ENCODE measurements around the gene HOMER2.
A peak's percentile ranks its signal among the peaks of the same experiment; 100 is the strongest.

Gene HOMER2

GRCh38 chr15:82936966-82937711 is 15.4 kb downstream of the HOMER2 start:
- DNase-seq (ENCODE audit: low read depth, low spot score) = no peak

GRCh38 chr15:82935382-82935781 is 17.1 kb downstream of the HOMER2 start:
- H3K4me3 ChIP-seq (ENCODE audit: low read length) = no peak overlapping the region

More at GRCh38 chr15:82936966-82937711, 15.4 kb downstream of the HOMER2 start:
- no peak overlapping the region for H3K4me3 ChIP-seq (ENCODE audit: low read length)

GRCh38 chr15:82934100-82934880 is 18.2 kb downstream of the HOMER2 start:
- DNase-seq (ENCODE audit: low read depth, low spot score) = no peak
- no peak overlapping the region for H3K4me3 ChIP-seq (ENCODE audit: low read length)

More at GRCh38 chr15:82935382-82935781, 17.1 kb downstream of the HOMER2 start:
- DNase-seq (ENCODE audit: low read depth, low spot score) = no peak

- DNase-seq (ENCODE audit: low read depth, low spot score) = no peak
- no peak overlapping the region for H3K4me3 ChIP-seq (ENCODE audit: low read length)
Measured at GRCh38 chr15:82933576-82933975, 18.9 kb downstream of the HOMER2 start.

- DNase-seq (ENCODE audit: low read depth, low spot score) = no peak
- H3K4me3 ChIP-seq (ENCODE audit: low read length) = no peak overlapping the region
Measured at GRCh38 chr15:82931221-82931620, 21.3 kb downstream of the HOMER2 start.

GRCh38 chr15:82930461-82930860 is 22.1 kb downstream of the HOMER2 start:
- no peak for DNase-seq (ENCODE audit: low read depth, low spot score)
- H3K4me3 ChIP-seq (ENCODE audit: low read length) = no peak overlapping the region

GRCh38 chr15:82928711-82929110 is 23.8 kb downstream of the HOMER2 start:
- DNase-seq (ENCODE audit: low read depth, low spot score) = no peak
- no peak overlapping the region for H3K4me3 ChIP-seq (ENCODE audit: low read length)

GRCh38 chr15:82923744-82924143 is 28.8 kb downstream of the HOMER2 start:
- H3K4me3 ChIP-seq (ENCODE audit: low read length) = no peak overlapping the region
- DNase-seq (ENCODE audit: low read depth, low spot score) = no peak

GRCh38 chr15:82922737-82923136 is 29.8 kb downstream of the HOMER2 start:
- DNase-seq (ENCODE audit: low read depth, low spot score) = no peak
- H3K4me3 ChIP-seq (ENCODE audit: low read length) = no peak overlapping the region

GRCh38 chr15:82921939-82922338 is 30.6 kb downstream of the HOMER2 start:
- H3K4me3 ChIP-seq (ENCODE audit: low read length) = no peak overlapping the region
- no peak for DNase-seq (ENCODE audit: low read depth, low spot score)

GRCh38 chr15:82921242-82921641 is 31.3 kb downstream of the HOMER2 start:
- no peak overlapping the region for H3K4me3 ChIP-seq (ENCODE audit: low read length)

GRCh38 chr15:82919231-82919886 is 33.2 kb downstream of the HOMER2 start:
- H3K4me3 ChIP-seq (ENCODE audit: low read length) = no peak overlapping the region
- DNase-seq (ENCODE audit: low read depth, low spot score) = no peak

More at GRCh38 chr15:82921242-82921641, 31.3 kb downstream of the HOMER2 start:
- no peak for DNase-seq (ENCODE audit: low read depth, low spot score)

- no peak overlapping the region for H3K4me3 ChIP-seq (ENCODE audit: low read length)
- DNase-seq (ENCODE audit: low read depth, low spot score) = no peak
Measured at GRCh38 chr15:82918607-82919230, 33.8 kb downstream of the HOMER2 start.

- H3K4me3 ChIP-seq (ENCODE audit: low read length) = no peak overlapping the region
- DNase-seq (ENCODE audit: low read depth, low spot score) = no peak
Measured at GRCh38 chr15:82918162-82918561, 34.4 kb downstream of the HOMER2 start.

GRCh38 chr15:82917249-82917648 is 35.3 kb downstream of the HOMER2 start:
- H3K4me3 ChIP-seq (ENCODE audit: low read length) = no peak overlapping the region
- DNase-seq (ENCODE audit: low read depth, low spot score) = no peak

GRCh38 chr15:82916161-82916952 is 36.2 kb downstream of the HOMER2 start:
- no peak for DNase-seq (ENCODE audit: low read depth, low spot score)

GRCh38 chr15:82914396-82914795 is 38.1 kb downstream of the HOMER2 start:
- no peak for DNase-seq (ENCODE audit: low read depth, low spot score)

More at GRCh38 chr15:82916161-82916952, 36.2 kb downstream of the HOMER2 start:
- H3K4me3 ChIP-seq (ENCODE audit: low read length) = no peak overlapping the region

GRCh38 chr15:82911458-82911857 is 41.1 kb downstream of the HOMER2 start:
- H3K4me3 ChIP-seq (ENCODE audit: low read length) = no peak overlapping the region
- no peak for DNase-seq (ENCODE audit: low read depth, low spot score)

More at GRCh38 chr15:82914396-82914795, 38.1 kb downstream of the HOMER2 start:
- no peak overlapping the region for H3K4me3 ChIP-seq (ENCODE audit: low read length)

GRCh38 chr15:82910721-82911120 is 41.8 kb downstream of the HOMER2 start:
- no peak overlapping the region for H3K4me3 ChIP-seq (ENCODE audit: low read length)
- peak; percentile 59 for DNase-seq (ENCODE audit: low read depth, low spot score)

All from Jurkat, Clone E6-1 (cell line).